ENCODE data around the gene RARS2. TPM values are rescaled to one million over a fixed set of nuclear protein-coding genes. Genes with fewer than 3 reads are reported as not detected.

Gene RARS2, protein sequence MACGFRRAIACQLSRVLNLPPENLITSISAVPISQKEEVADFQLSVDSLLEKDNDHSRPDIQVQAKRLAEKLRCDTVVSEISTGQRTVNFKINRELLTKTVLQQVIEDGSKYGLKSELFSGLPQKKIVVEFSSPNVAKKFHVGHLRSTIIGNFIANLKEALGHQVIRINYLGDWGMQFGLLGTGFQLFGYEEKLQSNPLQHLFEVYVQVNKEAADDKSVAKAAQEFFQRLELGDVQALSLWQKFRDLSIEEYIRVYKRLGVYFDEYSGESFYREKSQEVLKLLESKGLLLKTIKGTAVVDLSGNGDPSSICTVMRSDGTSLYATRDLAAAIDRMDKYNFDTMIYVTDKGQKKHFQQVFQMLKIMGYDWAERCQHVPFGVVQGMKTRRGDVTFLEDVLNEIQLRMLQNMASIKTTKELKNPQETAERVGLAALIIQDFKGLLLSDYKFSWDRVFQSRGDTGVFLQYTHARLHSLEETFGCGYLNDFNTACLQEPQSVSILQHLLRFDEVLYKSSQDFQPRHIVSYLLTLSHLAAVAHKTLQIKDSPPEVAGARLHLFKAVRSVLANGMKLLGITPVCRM
- 17.9 to 22.6 TPM (median 20.4 TPM) in 5 replicates for total RNA-seq (2022; extraction: Qiagen RNA extraction)

DNA sequence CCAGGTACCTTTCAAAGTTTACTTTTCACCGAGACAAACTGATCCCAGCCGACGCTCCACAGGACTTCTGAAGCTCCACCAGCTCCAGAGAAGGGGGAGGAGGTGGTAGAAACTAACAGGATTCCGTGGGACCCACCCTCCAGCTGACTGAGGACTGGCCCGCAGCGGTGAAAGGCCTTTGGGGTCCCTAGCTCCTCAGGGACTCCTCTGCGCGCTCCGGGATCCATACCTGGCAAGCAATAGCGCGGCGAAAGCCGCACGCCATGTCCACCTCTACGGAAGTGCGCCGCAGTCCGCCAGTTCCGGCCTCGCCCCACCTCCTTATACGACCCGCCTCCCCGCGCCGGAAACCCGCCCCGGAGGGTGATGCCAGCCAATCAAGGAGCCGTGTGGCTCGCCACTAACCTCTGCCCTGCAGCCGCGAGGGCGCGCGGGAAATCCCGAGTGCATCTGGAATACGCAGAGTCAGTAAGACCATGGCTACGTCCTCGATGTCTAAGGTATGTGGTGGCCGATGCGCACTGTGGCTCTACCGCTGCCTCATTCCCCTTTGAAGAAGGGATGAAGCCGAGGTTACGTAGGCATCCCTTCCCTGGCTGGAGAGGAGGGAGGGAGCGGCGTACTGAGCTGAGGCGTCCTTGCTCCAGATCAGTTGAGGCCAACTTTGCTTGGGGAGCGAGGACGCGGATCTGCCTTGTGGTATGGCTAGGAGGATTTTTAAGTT lies at the start of gene RARS2, which contains the start of gene ORC3:
RARS2 (minus strand) TSS at position 295 of the 724 bp plus-strand sequence; CDS start at position 265, 30 bp downstream.
ORC3 (plus strand) TSS at position 443 of the 724 bp plus-strand sequence; CDS start at position 477, 34 bp downstream.

DNA sequence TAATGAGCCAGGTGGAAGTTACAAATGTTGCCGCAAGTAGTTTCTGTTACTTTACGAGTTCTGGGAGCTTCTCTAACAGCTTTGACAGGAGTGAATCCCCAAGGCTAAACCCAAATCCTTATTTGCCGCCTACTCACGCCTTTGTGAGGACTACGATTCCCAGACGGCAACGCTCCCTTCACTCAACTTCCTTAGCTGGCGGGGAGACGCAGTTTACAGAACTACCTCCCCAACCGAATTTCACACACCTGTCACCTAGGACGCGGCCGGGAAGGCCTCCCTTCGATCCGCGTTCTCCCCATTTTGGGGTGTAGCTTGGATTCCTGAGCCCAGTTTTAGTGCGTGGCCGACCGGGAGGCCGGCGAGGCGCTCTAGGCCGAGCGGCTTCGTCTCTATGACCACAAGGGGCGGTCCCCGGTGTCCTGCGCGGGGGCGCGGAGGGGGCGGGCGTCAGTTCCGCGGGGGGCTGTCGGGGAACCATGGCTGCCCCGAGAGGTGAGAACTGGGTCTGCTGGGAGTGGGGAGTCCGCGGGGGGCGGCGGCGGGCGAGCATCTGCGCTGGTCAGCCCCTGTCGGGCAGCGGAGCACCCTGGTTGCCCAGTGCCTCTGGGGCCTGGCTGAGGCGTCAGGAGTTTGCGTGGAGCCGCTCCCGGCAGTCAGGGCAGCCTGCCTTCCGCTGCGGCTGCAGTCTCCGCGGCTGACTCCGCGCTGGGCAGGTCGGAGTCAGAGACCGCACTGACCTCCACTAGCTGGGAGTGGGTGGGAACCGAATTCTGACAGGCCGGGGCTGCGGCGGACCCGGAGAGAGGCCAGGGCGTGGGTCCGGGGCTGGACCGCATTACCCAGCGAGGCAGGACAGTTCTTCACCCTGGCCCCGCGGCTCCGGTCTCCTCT lies 117.0 kb downstream of the RARS2 start, which contains the start of gene SLC35A1:
SLC35A1 (plus strand) TSS at position 450 of the 894 bp plus-strand sequence; CDS start at position 480, 30 bp downstream.

Other genes with a start within 250 kb of the RARS2 start
- gene C6orf163, start 245.2 kb downstream of the RARS2 start, total RNA-seq (2022; extraction: Qiagen RNA extraction): 0.06 to 0.29 TPM (median 0.15 TPM) in 5 replicates
- gene CFAP206, start 182.0 kb downstream of the RARS2 start, total RNA-seq (2022; extraction: Qiagen RNA extraction): 0.13 to 0.84 TPM (median 0.64 TPM) in 5 replicates
- gene SLC35A1, start 117.0 kb downstream of the RARS2 start, total RNA-seq (2022; extraction: Qiagen RNA extraction): 8.9 to 11.6 TPM (median 9.4 TPM) in 5 replicates
- gene ORC3, start 148 bp upstream of the RARS2 start, total RNA-seq (2022; extraction: Qiagen RNA extraction): 16.1 to 21.4 TPM (median 17.4 TPM) in 5 replicates
- 32.4 to 43.2 TPM (median 40.7 TPM) in 5 replicates for gene AKIRIN2, start 112.2 kb upstream of the RARS2 start, total RNA-seq (2022; extraction: Qiagen RNA extraction)